Muscle layer of duodenum (tissue), 2 donors: ENCODE data around the gene CCNA2.
A peak's percentile ranks its signal among the peaks of the same experiment; 100 is the strongest.

Experiments used
- H3K27ac ChIP-seq: one replicate; pipeline ENCODE4 v1.7.0; 2013; ENCODE audit warnings: mild to moderate bottlenecking, low read length
- H3K27me3 ChIP-seq: one replicate; pipeline ENCODE4 v1.7.0; 2013; ENCODE audit warnings: low read depth, mild to moderate bottlenecking, control low read depth, low read length
- H3K36me3 ChIP-seq, 2 donors: one replicate each; pipeline ENCODE4 v1.7.0; 2013; ENCODE audit warnings: low read length in 2 of 2, control low read depth in 1 of 2, mild to moderate bottlenecking in 1 of 2; ENCODE audit not compliant: insufficient read depth in 2 of 2, control insufficient read depth in 1 of 2
- H3K4me1 ChIP-seq, 2 donors: one replicate each; pipeline ENCODE4 v1.7.0; 2013; ENCODE audit warnings: low read length in 2 of 2, mild to moderate bottlenecking in 2 of 2, control low read depth in 1 of 2, moderate library complexity in 1 of 2; ENCODE audit not compliant: insufficient read depth in 2 of 2, control insufficient read depth in 1 of 2
- H3K4me3 ChIP-seq, 2 donors: one replicate each; pipeline ENCODE4 v1.7.0; 2013; ENCODE audit warnings: low read length in 2 of 2, low read depth in 1 of 2, mild to moderate bottlenecking in 1 of 2
- H3K9me3 ChIP-seq, 2 donors: one replicate each; pipeline ENCODE4 v1.7.0; 2013; ENCODE audit warnings: low read length in 2 of 2, control low read depth in 1 of 2, mild to moderate bottlenecking in 1 of 2; ENCODE audit not compliant: control insufficient read depth in 1 of 2
- donor health status: healthy.

CCNA2 gene

DNA sequence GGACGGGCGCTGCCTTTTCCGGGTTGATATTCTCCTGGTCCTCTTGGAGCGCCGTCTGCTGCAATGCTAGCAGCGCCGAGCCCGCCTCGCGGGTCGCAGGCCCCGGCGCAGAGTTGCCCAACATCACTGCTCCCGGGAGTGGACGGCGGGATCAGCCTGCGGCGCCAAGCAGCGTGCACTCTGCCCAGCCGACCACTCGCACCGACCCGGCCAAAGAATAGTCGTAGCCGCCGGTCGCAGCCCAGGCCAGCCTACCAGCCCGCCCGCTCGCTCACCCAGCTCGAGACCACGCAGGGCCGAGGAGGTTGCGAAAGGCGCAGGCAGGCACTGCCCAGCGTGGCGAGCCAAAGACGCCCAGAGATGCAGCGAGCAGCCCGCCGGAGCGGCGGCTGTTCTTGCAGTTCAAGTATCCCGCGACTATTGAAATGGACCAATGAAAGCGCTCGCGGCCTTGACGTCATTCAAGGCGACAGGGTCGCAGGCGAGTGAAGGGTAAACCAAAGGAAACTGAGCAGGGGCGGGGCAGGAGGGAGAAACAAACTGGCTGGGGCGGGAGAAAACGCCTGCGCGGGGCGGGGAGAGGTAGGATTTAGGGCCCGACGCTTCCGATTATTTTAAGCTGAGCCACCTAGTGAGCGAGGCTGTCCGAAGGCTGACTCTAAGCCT lies at the start of gene CCNA2:
Gene CCNA2 (minus strand): TSS at position 379 of the 666 bp plus-strand sequence. CDS start 255 bp downstream, at position 124.
- Histone ChIP-seq H3K9me3 (no peaks in the 10 kb centered on the region), H3K27ac (peak within 1 kb of the TSS; percentile 72), H3K27me3 (no peaks in the 10 kb centered on the region), H3K36me3 (peaks cover 6 to 10% of the 10 kb centered on the region in 2 donors), H3K4me3 (peak within 1 kb of the TSS; percentile 79 to 92), H3K4me1 (peaks cover 0 to 11% of the 10 kb centered on the region in 2 donors)

DNA sequence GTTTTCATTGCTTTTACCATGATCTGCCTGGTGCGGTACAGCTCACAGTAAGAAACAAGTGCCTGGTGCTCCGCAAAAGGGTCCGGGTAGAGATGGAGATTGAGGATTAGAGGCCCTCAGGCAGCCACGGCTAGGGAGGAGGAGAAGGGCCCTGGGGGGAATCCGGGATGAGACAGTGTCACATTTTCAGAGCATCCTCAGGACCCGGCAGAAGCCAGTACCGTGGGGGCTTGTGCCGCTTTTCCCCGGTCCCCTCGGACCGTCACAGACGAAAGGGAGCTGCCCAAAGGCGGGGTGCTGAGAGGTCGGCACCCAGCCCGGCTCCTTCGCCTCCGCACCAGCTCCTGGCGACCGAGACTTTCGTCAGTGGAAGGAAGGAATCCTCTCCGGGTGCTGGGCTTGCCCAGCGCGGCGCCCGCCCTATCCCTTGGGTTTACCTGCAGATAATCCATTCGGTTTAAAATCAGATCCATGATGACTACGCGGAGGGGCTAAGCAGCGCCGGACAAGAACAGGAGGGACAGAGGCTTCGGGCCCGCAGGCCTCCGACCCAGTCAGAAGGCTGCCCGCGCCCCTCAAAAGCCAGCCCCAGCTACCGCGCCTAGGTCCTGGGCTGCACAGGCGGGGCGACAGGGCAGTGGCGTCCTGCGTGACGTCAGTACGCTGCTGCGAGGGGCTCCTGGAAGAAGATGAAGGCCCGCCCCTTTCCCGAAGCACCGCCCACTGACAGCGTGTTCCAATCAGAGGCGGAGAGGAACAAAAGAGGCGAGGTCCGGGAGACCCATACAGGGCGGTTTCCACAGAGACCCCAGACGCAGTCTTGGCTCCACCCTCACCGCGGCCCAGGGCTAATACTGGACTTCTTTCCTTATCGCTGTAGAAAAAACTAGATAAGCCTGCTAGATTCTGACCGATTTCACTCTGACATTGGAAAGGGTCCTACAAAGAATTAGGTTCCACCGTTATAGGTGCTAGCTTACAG lies 46.4 kb upstream of the CCNA2 start, which contains the start of gene BBS7:
Gene BBS7 (minus strand): TSS at position 634 of the 982 bp plus-strand sequence. CDS start 161 bp downstream, at position 473.
- Histone ChIP-seq H3K4me3 (peak within 1 kb of the TSS; percentile 88 to 91), H3K9me3 (no peaks in the 10 kb centered on the region), H3K36me3 (peaks cover 0 to 11% of the 10 kb centered on the region in 2 donors), H3K27ac (peak within 1 kb of the TSS; percentile 82), H3K4me1 (peaks cover 6 to 7% of the 10 kb centered on the region in 2 donors), H3K27me3 (no peaks in the 10 kb centered on the region)

DNA sequence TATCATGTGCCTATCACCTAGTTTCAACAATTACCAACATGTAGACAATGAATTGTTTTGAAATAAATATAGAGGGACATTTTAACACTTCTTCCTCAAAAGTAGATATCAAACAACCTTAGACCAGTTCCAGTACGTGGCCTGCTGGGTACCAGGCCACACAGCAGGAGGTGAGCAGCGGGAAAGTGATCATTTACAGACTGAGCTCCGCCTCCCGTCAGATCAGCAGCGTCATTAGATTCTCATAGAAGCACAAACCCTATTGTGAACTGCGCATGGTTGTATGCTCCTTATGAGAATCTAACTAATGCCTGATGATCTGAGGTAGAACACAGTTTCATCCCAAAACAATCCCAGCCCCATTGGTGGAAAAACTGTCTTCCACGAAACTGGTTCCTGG lies 40.1 kb upstream of the CCNA2 start:
- no peaks in the 10 kb centered on the region for H3K9me3 ChIP-seq
- peaks cover 5 to 28% of the 10 kb centered on the region in 2 donors for H3K36me3 ChIP-seq
- H3K27ac ChIP-seq, result no peak overlapping the region
- H3K4me1 ChIP-seq, result peaks cover 0 to under 1% of the 10 kb centered on the region in 2 donors
- no peak overlapping the region for H3K4me3 ChIP-seq
- H3K27me3 ChIP-seq, result no peaks in the 10 kb centered on the region

DNA sequence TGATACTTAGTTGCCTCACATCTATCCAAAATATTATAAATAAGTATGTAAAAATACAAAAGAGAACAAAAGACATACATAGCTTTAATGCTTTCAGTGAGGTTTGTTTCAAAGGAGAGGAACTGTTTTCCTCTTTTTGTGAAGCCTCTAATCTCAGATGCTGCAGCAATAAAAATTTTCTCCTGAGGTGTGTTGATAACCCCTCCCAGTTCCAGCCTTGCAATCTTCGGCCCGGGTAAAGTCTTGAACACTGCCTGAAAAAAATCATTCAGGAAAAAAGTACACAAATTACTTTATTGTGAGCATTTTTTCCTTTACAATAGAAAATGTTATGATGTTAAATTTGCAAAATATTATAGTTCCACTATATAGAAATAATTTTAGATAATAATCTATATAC lies 37.7 kb upstream of the CCNA2 start:
- Histone ChIP-seq H3K27ac (no peak overlapping the region), H3K36me3 (peaks cover 5 to 33% of the 10 kb centered on the region in 2 donors), H3K9me3 (no peaks in the 10 kb centered on the region)

DNA sequence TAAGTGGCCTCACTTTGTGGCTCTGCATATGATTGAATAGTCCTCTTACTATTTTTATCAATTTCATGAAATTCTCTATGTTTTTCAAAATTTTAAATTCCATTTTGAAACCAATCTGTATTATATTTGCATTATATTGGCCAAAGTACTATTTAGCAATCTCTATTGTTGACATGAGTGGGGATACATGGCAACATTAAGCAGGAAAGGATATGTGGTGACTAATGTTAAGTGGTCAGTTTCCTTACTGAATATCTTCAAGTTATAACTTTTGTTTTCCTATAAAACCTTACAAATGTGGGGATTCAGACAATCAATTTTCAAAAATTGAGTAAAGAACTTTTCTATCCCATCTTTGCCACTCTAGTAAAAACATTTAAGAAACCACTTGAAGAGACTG lies 36.4 kb upstream of the CCNA2 start:
- Histone ChIP-seq H3K27me3 (no peaks in the 10 kb centered on the region), H3K27ac (no peak overlapping the region), H3K9me3 (no peaks in the 10 kb centered on the region), H3K4me1 (no peaks in the 10 kb centered on the region), H3K36me3 (peaks cover 5 to 29% of the 10 kb centered on the region in 2 donors), H3K4me3 (no peak overlapping the region)

More for the DNA sequence above, 37.7 kb upstream of the CCNA2 start:
- H3K4me3 ChIP-seq, result no peak overlapping the region
- H3K27me3 ChIP-seq, result no peaks in the 10 kb centered on the region
- no peaks in the 10 kb centered on the region for H3K4me1 ChIP-seq

DNA sequence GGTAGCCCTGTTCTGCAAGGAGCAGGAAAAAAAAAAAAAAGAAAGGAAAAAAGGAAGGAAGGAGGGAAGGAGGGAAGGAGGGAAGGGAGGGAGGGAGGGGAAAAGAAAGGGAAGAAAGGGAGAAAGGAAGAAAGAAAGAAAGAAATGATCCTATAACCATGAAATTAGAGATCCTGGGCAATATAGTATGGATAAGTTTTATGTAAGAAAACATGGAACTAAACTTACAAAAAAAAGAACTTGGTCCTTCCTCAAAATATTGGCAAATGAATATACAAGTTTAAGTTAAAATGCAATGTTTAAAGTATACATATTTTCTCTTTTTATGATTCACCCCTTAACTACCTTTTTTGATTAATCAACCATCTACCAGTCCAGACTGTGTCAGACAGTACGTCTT lies 27.7 kb upstream of the CCNA2 start:
- H3K4me3 ChIP-seq, result no peak overlapping the region
- no peaks in the 10 kb centered on the region for H3K9me3 ChIP-seq
- H3K4me1 ChIP-seq, result no peaks in the 10 kb centered on the region
- H3K27me3 ChIP-seq, result no peaks in the 10 kb centered on the region
- H3K27ac ChIP-seq, result no peak overlapping the region
- H3K36me3 ChIP-seq, result peaks cover 21 to 32% of the 10 kb centered on the region in 2 donors

DNA sequence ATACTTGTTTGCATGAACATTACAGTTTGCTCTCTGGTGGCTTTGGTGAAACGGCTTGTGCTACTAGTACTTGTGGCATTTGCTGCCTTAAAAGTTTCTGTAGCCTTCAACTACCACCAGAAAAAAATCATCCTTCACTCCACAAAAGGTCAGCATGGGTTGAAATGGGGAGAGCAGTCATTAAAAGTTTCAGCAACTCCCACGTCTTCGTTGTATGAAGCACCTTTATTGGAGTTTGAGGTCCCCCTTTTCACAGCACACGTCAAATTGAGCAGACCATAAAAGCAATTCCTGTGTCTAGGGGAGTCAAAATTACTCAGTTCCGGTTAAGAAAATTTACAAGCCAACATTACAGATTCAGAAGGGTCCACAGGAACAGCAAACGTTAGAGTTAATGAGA lies 23.0 kb upstream of the CCNA2 start:
- no peaks in the 10 kb centered on the region for H3K4me1 ChIP-seq
- H3K36me3 ChIP-seq, result peaks cover 28 to 49% of the 10 kb centered on the region in 2 donors
- H3K9me3 ChIP-seq, result no peaks in the 10 kb centered on the region
- H3K27me3 ChIP-seq, result no peaks in the 10 kb centered on the region
- no peak overlapping the region for H3K27ac ChIP-seq
- H3K4me3 ChIP-seq, result no peak overlapping the region

DNA sequence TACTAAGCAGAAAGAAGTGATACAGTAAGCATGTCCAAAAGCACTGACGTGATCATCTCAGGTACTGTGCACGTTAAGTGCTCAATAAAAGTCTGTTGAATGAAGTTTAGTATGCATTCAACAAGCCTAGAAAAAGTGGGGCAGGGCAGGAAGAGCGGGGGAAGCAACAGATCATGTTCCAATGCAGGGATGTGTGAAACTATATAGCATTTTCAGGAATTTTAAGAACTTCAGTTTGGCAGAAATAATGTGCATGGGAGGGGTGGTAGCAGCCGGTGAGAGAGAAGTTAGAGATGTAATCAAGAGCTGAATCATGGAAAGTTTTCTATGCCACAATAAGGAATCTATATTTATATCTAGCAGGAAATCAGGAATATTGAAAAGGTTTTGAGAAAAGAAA lies 19.2 kb upstream of the CCNA2 start:
- Histone ChIP-seq H3K4me3 (no peak overlapping the region), H3K36me3 (peaks cover 14 to 53% of the 10 kb centered on the region in 2 donors), H3K27ac (no peak overlapping the region), H3K4me1 (no peaks in the 10 kb centered on the region), H3K27me3 (no peaks in the 10 kb centered on the region), H3K9me3 (no peaks in the 10 kb centered on the region)

DNA sequence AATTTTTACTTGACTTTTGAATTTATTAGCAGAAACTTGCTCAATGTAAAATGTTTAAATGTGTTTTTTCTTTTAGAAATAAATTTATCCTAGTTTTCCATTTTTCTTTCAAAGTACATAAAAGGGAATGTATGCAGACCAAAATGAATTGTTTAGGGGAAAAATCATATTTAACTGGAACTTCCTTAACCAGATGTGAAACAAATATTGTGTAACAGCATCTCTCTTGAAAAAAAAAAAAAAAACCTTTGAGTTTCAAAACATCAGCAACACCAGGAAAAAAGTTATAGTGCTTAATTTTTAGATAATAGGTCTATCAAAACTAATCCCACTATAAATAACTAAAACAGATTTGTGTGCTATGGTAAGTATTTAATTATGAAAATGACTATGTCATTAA lies 14.5 kb upstream of the CCNA2 start:
- H3K27ac ChIP-seq, result no peak overlapping the region
- no peaks in the 10 kb centered on the region for H3K4me1 ChIP-seq
- H3K4me3 ChIP-seq, result no peak overlapping the region
- no peaks in the 10 kb centered on the region for H3K9me3 ChIP-seq
- peaks cover 17 to 29% of the 10 kb centered on the region in 2 donors for H3K36me3 ChIP-seq
- no peaks in the 10 kb centered on the region for H3K27me3 ChIP-seq

DNA sequence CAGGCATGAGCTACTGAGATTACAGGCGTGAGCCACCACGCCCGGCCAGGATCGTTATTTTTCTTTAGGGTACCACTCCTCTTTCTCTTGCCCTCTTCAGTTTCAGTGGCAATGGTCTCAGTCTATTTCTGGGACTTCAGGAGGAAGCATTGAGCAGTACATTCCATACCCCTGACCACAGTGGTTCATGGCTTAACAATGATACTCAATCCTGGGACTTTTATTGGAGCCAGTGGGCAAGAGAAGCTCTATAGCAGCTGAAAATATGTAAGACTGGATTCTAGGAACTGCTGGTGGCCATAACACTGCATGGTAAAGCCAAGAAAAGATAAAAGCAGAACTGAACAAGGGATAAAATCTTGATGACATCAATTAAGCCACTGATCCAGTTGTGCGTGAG lies 5.8 kb upstream of the CCNA2 start:
- Histone ChIP-seq H3K27ac (no peak overlapping the region), H3K27me3 (no peaks in the 10 kb centered on the region), H3K36me3 (peaks cover 12 to 24% of the 10 kb centered on the region in 2 donors), H3K4me1 (no peaks in the 10 kb centered on the region), H3K4me3 (no peak overlapping the region), H3K9me3 (no peaks in the 10 kb centered on the region)

DNA sequence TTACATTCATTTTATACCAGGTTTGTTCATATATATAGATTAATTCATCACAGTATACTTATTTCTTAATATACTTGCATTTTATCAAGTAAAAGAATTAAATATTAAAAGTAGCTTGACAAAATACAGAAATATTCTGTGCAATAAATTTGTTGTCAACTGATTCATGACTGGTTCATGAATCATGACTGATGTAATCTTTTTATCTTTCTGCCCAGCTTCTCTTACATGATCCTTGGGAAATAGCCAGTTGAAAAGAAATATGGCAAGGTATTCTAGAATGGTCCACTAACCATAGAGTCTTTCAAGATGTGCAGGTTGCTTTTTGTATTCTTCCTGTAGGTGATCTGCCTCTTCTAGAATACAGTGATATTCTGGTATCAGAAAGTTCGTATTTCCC lies 4.2 kb upstream of the CCNA2 start:
- Histone ChIP-seq H3K4me3 (no peak overlapping the region), H3K27ac (no peak overlapping the region), H3K27me3 (no peaks in the 10 kb centered on the region), H3K4me1 (peaks cover 0 to 7% of the 10 kb centered on the region in 2 donors), H3K9me3 (no peaks in the 10 kb centered on the region), H3K36me3 (peaks cover 12 to 24% of the 10 kb centered on the region in 2 donors)
